M059J (cell line): ENCODE measurements around the gene SPTB. TPM values are rescaled to one million over a fixed set of nuclear protein-coding genes. Genes with fewer than 3 reads are reported as not detected.

ENCODE experiments used
- DNase-seq: peaks from one replicate; pipeline ENCODE4 v3.0.0-alpha.2; 2012; ENCODE audit warnings: low read depth
- total RNA-seq: library from RNA; depleted of rRNA; stranded (reverse); fragments of >200 nt; shearing (Covaris generic); gene quantifications from 2 replicates; pipeline ENCODE4 v1.2.3, GENCODE V29; 2014

The SPTB gene
- total RNA-seq, 1 experiment from 2014 or later: 1.5 TPM

- DNase-seq: no peak
These were observed 126.8 kb downstream of the SPTB start for GRCh38 chr14:64752909-64753308.

GRCh38 chr14:64748995-64749714, 130.6 kb downstream of the SPTB start:
- DNase-seq: no peak

GRCh38 chr14:64748521-64748920, 131.2 kb downstream of the SPTB start:
- no peak for DNase-seq

GRCh38 chr14:64747327-64747726, 132.4 kb downstream of the SPTB start:
- no peak for DNase-seq

GRCh38 chr14:64746298-64747250, 133.1 kb downstream of the SPTB start:
- DNase-seq: no peak

GRCh38 chr14:64745511-64746091, 134.1 kb downstream of the SPTB start:
- peak; percentile 29 for DNase-seq

- no peak for DNase-seq
These were observed 136.6 kb downstream of the SPTB start for GRCh38 chr14:64743061-64743460.

- no peak for DNase-seq
These were observed 137.7 kb downstream of the SPTB start for GRCh38 chr14:64741961-64742360.

- DNase-seq: no peak
These were observed 138.5 kb downstream of the SPTB start for GRCh38 chr14:64741200-64741599.

GRCh38 chr14:64738281-64738804, 141.4 kb downstream of the SPTB start:
- no peak for DNase-seq

- no peak for DNase-seq
These were observed 142.1 kb downstream of the SPTB start for GRCh38 chr14:64737391-64738280.

- no peak for DNase-seq
These were observed 143.2 kb downstream of the SPTB start for GRCh38 chr14:64736271-64737169.

GRCh38 chr14:64734990-64735389, 144.7 kb downstream of the SPTB start:
- DNase-seq: no peak

GRCh38 chr14:64733899-64734298, 145.8 kb downstream of the SPTB start:
- DNase-seq: no peak

- DNase-seq: no peak
These were observed 146.4 kb downstream of the SPTB start for GRCh38 chr14:64733321-64733720.

GRCh38 chr14:64732536-64733120, 147.1 kb downstream of the SPTB start:
- DNase-seq: no peak

GRCh38 chr14:64732066-64732465, 147.6 kb downstream of the SPTB start:
- no peak for DNase-seq

GRCh38 chr14:64731141-64731581, 148.5 kb downstream of the SPTB start:
- no peak for DNase-seq

GRCh38 chr14:64730681-64731080, 149.0 kb downstream of the SPTB start:
- no peak for DNase-seq

GRCh38 chr14:64730061-64730440, 149.7 kb downstream of the SPTB start:
- DNase-seq: no peak
